ENCODE results near the gene CDC42EP4.

CDC42EP4 gene

DNA sequence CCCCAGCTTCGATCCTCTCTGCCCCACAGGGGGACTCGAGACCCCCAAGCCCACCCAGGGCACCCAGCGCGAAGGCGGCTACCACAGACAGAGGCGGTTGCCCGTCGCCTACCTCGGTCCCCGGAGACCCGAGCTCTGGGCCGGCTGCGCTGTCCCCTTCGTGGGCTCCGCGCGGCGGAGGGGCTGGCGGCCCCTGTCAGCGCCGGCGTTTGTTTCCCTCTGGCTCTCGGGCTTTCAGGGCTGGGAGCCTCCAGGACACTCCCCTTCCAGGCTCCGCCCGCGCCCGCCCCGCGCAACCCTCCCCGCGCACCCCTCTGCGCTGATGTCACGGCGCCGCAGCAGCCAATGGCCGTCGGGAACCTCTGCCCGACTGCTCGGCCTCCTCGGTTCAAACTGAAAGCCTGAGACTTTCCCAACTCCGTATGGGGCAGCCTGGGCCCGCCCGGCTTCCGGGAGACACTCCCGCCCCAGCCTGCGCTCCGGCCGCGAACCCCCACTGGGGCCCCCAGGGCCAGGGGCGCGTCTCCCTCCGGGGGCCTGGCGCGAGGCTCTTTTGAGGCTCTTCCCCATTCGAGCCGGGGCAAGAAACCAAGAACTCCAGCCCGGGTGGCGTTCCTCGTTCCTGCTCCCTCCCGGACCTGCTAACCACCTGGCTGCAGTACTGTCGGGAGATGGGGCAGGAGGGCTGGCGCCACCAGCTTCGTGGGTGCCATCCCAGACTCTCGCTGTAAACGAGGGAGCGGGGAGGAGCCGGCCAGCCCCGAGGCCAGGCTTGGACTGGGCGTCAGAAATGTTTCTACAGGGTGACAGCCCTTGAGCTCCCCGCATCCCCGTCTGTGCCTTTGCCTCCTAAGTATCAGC lies at the start of gene CDC42EP4:
TSS of gene CDC42EP4 (minus strand) at position 221 of the 861 bp plus-strand sequence. CDS start 25,501 bp downstream, outside the sequence.
- peak; percentile 50 to 97 (median 90) for DNase-seq

DNA sequence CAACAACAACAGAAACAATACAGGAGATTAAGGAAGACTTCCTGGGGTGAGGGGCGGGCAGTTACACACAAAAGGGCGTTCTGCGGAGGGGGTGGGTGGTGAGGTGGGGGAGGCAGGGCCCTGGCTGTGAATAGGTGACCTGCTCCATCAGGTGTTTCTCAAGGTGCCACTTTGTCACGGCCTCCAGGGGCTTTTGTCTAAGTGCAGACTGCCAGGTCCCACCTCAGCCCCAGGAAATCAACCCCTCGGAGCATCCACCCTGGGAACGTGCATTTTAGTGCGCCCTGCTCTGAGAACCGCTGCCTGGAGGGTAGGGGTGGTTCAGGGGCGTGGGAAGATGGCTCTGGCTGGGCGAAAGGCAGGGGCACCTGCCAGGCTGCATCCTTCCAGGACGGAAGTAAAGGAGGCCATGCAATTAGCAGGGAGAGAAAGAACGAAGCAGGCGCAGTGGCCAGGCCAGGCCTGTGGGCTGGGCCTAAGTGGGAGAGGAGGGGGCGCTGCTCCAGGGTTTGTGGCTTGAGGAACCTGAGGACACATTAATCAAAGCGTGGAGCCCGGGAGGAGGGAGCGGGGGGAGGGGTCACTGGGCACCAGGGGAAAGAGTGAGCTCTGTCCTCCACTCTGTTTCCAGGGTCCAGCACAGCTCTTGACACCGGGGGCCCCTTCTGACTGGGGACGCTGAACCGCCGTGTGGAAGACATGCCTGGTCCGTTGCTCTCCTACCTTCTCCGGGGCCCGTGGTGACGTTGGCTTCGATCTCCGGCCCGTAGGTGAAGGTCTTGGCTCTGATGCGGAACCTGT lies 49.4 kb upstream of the CDC42EP4 start:
- DNase-seq: no peak

DNA sequence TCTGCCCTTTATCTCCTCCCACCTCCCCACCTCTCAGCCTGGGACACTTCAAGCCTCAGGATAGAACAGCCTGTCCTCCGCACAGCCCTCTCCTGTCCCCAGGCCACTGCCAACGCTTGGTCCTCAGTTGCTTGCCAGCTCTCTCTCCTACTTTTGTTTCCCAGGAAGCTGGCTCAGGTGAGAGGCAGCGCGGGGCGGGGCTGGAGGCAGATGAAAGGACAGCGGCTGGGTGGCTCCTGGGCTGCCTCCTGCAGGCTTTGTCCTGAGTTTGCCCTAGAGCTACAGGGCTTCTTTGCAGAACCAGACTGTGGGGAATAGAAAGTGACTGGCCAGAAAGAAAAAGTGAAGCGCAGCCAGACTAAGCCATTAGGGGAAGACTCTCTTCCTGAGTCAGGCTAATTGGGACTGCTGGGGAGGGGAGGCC lies 48.2 kb upstream of the CDC42EP4 start:
- DNase-seq: peak in 5 of 56 donors; percentile 5 to 45 (median 29)

DNA sequence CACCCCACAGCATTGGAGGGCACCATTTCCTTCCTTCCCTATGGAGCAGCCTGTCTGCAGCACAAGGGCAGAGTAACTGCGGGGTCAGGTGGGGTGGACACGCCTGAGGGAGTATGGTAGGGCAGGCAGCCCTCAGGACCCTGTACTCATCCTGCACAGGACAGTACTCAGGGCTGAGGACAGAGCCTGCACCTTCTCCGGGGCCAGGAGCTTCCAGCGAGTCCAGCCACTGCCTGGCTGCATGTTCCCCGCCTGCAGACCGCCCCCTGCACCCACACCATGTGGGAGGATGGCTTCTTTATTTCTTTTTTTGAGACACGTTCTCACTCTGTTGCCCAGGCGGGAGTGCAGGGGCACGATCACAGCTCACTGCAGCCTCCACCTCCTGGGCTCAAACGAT lies 47.6 kb upstream of the CDC42EP4 start:
- no peak for DNase-seq

DNA sequence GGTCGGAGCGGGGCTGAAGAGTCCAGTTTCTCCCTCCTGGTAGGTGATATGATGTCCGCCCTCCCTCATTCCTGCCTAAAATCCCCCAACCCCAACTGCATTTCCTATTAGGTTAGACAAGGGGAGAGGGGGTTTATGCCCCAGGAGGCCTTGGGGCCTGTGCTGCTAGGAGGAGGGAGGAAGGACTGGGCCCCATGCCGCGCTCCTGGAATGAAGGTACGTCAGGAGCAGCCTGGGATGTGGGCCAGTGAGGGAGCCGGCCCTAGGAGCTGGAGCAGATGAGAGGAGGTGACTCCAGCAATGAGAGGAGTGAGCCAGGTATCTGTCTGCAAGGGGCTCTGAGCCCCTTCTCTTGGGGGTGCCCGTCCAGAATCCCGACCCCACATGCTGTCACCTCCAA lies 46.9 kb upstream of the CDC42EP4 start:
- no peak for DNase-seq

GRCh38 chr17:73357981-73358380 lies 46.2 kb upstream of the CDC42EP4 start:
- no peak for DNase-seq

DNA sequence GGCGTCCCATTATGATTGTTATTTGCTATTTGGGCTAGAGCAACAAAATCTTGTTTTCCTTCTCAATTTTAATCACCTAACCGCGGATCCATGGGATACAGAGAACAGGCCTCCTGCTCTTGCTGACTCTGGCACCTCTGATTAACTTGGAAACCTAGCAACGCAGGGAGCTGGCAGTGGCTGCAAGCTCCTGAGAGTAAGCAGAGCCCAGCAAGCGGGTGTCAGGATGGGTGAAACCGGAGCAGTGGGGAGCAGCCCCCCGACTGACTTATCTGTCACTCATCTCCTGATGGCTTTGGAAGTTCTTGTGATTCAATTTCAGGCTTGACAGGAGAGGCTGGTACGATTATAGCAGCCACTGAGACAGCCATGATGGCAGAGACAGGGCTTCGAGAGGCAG lies 45.5 kb upstream of the CDC42EP4 start:
- DNase-seq: peak in 13 of 56 donors; percentile 9 to 47 (median 21)

GRCh38 chr17:73356561-73357170 lies 44.9 kb upstream of the CDC42EP4 start:
- peak in 1 of 56 donors; percentile 55 for DNase-seq

- DNase-seq: no peak
Measured at GRCh38 chr17:73354423-73355284, 42.9 kb upstream of the CDC42EP4 start.

- DNase-seq: no peak
Measured at GRCh38 chr17:73352261-73352660, 40.5 kb upstream of the CDC42EP4 start.

DNA sequence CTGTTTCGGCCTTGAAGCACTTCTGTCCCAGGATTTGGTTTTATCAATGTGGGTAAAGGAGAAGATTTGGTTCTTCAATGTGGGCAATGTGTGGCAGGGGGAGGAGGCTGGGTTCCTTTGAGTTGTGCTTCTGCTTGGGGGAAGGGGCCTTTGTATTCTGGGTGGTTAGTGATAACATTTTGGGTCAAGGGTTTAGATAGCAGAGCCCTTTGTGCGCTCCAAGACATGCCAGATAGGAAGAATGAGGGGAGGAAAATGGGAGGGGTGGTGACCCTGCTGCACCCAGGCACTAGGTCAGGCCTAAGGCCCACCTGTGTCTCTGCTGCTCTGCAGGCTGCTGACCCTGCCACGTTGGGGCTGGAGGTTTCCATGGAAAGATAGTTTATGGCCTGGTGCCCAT lies 40.0 kb upstream of the CDC42EP4 start:
- DNase-seq: no peak

DNA sequence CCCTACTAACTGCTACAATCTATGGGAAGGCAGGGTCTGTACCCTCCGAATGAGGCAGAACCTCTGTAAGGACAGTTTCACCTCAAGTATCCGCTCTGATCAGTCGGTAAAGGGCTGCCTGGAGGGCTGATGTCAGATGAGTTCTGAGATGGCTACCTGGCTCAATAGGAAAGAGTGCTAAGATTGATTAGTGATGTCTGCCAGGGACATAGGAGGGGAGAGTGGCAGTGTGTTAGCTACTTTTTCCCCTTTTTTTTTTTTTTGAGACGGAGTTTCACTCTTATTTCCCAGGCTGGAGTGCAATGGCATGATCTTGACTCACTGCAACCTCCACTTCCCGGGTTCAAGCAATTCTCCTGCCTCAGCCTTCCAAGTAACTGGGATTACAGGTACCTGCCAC lies 39.1 kb upstream of the CDC42EP4 start:
- DNase-seq: no peak

- DNase-seq: no peak
Measured at GRCh38 chr17:73349647-73350046, 37.8 kb upstream of the CDC42EP4 start.

DNA sequence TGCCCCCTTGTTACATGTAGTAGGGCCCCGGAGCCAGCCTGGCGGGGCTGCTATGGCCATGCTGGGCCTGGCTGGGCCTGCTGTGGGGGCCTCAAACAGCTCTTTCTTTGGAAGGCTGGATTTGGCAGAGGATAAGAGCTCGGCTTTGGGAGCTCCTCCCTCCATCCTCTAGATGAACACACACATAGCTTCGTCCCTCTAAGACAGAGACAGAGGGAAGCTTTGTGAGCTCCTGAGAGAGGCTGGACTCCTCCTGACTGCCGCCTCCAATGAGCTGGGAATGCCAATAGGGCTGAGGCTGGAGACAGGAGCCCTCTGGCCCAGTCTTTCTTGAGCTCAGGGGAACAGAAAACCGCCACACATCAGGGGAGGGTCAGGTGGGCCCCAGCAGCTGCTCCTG lies 37.3 kb upstream of the CDC42EP4 start:
- DNase-seq: peak in 52 of 56 donors; percentile 19 to 89 (median 65)

- peak in 5 of 56 donors; percentile 20 to 57 (median 52) for DNase-seq
Measured at GRCh38 chr17:73348829-73349095, 37.0 kb upstream of the CDC42EP4 start.

DNA sequence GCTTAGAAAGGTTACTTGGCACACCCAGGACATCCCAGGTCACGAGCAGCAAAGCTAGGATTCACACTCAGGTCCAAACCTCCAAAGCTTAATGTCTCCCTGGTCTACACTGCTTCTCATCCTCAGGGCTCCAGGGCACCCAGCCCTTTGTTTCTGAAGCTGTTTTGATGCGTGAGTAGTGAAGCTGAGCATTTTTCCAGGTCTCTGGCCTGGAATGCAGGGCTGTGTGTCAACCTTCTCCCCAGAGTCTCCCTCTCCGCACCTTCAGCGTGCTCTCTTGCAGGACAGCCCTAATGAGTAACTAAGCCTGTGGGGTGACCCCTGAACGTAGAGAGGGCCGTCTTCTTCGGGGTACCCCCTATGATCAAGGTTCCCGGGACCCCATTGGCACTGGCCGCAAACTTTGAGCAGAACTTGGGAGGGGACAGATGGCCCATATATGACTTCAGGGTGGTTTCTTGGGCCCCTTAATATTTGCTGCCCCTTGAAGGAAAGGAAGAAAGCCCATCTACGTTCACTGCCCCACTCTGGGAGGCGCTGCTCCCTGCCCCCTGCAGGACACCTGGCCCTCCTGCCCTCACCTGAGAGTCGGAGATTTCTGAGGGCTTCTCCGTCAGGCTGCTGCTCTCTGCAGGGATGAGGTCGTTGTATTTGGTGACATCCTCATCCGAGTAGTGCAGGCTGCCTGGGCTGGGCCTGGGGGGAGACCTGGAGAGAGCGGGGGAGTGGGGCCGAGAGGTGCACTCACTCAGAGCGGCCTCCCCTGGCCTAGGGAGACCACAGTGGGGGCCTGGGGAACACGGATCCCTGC lies 36.4 kb upstream of the CDC42EP4 start:
- no peak for DNase-seq

DNA sequence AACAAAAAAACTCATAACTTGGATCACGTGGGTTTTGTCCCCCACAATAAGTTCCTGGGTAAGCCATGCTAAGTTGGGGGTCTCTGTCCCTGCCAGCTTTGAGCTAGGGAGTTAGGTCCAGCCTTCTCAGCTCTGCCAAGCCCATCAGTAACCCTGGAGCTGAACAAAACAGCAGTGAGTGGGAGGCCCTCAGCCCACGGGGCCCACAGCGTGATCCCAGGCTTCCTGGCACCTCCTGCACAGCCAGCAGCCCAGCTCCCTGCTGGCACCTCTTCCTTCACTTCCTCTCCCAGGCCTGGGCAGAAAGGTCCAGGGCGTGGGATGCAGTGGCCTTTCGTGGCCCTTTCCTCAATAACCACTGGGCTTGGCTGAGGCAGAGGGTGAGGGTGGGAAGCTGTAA lies 35.5 kb upstream of the CDC42EP4 start:
- peak in 49 of 56 donors; percentile 21 to 86 (median 58) for DNase-seq

- no peak for DNase-seq
Measured at GRCh38 chr17:73346501-73347162, 34.8 kb upstream of the CDC42EP4 start.

- DNase-seq: peak in 2 of 56 donors; percentile 31 to 53
Measured at GRCh38 chr17:73343739-73344454, 32.1 kb upstream of the CDC42EP4 start.

Measured in nucleus accumbens (tissue), 56 donors.